ENCODE data around the gene TMOD1.
"Not testable (repeated sequence)": the region's sequence is repeated elsewhere in the genome, so short reads cannot be mapped to it uniquely, and the experiment has no call there.

TMOD1 gene

DNA sequence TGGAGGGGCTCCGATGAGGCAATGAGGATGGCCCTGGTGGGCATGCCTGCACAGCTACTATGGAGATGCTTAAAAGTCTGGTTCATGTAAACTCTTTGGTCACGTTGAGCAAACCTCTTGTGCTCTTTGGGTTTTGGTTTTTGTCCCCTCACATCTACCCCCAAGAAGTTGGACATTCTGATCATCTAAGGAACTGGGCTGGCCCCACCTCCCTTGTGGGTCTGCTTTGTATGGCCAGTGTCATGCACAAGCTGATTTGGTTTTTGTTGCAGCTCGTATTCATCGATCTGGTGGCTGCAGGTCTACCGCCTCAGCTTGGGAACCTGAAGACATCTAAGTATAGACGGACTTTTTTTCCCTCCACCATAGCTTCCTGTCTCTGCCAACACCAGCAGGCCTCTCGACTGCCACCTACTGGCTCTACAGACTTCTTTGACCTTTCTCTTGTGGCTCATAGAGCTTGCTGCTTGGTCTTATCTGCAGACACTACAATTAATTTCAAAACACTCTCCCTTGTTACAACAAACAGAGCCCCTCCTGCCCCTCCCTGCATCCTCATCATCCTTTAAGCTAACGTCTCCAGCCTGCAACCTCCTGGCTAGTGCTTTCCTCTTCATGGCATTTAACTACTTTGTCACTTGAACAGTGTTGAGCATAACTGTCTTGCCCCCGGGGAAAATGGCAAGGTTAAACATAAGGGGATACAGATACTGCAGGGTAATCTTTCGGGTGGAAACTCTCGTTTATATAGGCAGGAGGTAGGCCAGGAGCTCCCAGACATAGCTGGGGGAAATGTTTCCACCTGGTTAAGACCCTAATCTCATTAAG lies 97.2 kb downstream of the TMOD1 start:
- peak; percentile 82 for DNase-seq (ENCODE audit: low spot score)

- no peak for DNase-seq (ENCODE audit: low spot score)
These were observed 97.9 kb downstream of the TMOD1 start for GRCh38 chr9:97599314-97599846.

GRCh38 chr9:97600531-97601227 lies 99.2 kb downstream of the TMOD1 start:
- no peak for DNase-seq (ENCODE audit: low spot score)

DNA sequence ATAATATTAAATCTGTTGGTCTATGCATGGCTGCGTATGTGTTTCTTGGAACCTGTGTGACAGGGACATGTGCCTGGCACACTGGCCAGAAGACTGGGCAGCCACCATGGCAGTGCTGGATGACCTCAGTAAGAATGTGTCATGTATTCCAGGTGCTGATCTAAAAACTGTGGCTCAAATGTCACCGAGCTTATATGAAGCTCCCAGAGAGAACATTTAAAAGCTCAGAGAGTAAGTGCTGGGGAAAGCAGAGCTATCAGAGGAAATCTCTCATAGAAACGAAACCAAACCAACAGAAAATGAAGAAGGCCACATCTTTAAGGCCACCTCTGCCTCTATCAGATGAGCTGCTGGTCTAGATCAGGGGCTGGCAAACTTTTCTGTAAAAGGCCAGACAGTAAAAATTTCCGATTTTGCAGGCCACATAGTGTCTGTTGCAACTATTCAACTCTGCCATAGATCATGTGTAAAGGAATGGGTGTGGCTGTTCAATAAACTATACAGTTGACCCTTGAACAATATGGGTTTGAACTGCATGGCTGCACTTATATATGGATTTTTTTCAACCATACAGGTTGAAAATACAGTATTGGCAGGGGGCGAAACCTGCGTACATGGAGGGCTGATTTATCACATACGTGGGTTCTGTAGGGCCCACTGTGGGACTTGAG lies 99.9 kb downstream of the TMOD1 start:
- DNase-seq (ENCODE audit: low spot score) = no peak

DNA sequence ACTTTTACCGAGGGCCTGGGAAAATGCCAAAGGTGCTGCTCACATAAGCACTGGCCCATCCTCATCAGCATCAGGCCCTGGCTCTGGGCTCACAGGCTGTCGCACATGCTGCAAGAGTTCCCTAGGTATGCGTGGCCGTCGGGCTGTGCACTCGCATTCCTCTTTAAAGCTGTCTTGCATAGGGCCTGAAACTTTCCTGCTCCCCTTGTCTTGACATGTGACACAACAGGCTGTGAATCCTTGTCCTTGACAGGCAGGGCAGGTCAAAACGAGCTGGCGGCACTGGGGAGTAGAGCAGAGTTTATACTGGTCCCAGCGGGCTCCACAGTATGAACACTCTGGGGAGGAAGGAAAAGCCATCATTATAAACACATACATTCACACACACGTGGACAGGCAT lies 101.0 kb downstream of the TMOD1 start:
- no peak for DNase-seq (ENCODE audit: low spot score)

- DNase-seq (ENCODE audit: low spot score) = no peak
These were observed 103.6 kb downstream of the TMOD1 start for GRCh38 chr9:97604901-97605645.

DNA sequence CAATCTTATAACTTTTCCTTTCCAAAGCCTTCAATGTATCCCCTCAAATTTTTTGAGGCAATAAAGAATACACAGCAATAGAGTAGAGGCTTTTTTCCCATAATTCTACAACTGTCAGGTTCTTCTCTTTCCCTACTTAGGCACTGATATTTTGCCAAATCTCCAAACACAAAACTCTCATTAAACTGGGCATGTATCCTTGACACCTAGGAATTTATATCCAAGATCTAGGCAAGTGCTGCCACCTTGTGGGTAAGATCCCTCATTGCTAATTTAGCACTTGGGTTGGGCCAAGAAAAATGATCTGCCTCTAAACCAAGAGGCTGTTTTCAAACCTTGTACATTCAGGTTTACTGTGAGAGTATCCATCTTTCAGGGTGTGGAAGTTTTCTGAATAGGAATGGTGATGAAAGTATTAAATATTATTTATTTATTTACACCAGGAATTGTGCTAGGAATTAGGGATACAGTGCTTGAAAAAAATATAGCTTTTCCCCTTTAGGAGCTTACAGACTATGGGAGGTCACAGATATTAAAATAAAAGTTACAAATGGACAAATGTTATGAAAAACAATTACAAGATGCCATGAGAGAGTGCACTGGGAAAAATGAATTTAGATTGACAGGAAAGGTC lies 114.1 kb downstream of the TMOD1 start:
- DNase-seq (ENCODE audit: low spot score) = peak; percentile 70

GRCh38 chr9:97617939-97618416 lies 116.5 kb downstream of the TMOD1 start:
- DNase-seq (ENCODE audit: low spot score) = no peak

- not testable (repeated sequence) for DNase-seq (ENCODE audit: low spot score)
These were observed 118.6 kb downstream of the TMOD1 start for GRCh38 chr9:97620063-97620462.

DNA sequence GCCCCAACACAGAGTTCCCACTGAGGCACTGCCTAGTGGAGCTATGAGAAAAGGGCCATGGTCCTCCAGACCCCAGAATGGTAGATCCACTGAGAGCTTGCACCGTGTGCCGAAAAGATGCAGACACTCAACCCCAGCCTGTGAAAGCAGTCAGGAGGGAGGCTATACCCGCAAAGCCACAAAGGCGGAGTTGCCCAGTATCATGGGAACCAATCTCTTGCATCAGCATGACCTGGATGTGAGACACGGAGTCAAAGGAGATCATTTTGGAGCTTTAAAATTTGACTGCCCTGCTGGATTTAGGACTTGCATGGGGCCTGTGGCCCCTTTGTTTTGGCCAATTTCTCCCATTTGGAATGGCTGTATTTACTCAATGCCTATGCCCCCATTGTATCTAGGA lies 121.0 kb downstream of the TMOD1 start:
- not testable (repeated sequence) for DNase-seq (ENCODE audit: low spot score)

DNA sequence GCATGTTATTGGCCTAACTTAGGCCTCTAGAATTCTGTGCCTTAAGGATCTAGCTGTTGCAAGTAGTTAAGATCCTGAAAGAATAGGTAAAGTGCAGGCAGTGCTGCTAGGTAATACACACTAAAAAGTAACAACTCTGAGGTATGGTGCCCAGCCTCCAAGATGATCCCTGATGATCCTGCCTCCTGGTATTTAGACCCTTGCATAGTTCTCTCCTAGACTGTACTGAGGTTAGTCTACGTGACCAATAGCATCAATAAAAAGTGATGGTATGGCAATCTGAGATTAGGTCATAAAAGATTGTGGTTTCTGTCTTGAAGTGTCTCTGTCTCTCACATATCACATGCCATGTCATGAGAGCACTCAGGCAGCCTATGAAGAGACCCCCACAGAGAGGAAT lies 122.5 kb downstream of the TMOD1 start:
- no peak for DNase-seq (ENCODE audit: low spot score)

DNA sequence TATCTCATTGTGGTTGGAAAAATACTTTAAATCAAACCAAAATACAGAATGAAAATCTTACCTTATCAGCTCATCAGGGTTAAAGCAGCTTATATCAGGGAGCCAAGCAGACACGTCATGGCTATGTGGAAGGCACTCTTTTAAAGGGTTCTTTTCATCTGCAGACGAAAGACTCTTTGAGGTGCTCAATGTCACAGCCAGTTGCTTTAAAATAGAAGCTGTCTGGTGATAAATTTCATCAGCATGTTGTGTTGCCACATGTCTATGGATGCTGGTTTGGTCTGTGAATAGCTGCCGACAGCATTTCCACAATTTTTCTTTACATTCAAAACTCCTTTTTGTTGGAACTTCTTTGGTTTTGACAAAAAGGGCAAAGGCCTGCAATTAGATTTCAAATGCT lies 124.2 kb downstream of the TMOD1 start:
- DNase-seq (ENCODE audit: low spot score) = no peak

- no peak for DNase-seq (ENCODE audit: low spot score)
These were observed 126.2 kb downstream of the TMOD1 start for GRCh38 chr9:97627624-97628023.

DNA sequence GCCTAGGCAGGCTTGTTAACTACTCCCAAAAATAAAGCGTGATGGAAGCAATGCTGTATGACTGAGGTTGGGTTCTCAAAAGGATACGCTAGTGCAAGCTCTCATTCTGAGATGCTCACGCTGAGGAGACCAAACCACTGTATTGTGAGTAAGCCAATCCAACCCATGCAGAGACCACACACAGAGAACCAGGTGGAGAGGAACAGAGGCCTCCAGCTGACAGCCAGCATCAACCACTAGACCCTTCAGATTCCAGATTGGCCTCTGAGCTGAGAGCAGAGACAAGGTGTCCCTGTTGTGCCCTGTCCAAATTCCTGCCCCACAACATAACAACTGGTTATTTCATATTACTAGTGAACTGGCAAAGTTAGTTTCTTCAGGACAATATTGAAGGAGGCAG lies 127.2 kb downstream of the TMOD1 start:
- DNase-seq (ENCODE audit: low spot score) = no peak

DNA sequence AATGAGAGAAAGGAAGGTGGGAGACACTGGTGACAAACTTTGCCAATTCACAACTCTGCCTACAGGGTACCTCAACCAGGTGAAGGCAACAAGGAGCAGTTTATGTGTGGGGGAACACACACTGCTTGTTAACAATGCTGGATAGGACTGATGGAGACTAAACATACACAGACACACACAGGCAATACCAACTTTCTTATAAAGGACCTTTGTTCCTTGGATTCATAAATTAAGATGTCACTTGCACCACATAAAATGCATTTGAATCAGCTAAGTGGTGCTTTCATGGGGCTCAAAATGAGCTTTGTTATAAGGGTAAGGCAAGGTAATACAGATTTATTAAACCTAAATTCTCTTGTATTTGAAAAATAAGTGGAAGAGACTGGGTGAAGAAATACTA lies 127.7 kb downstream of the TMOD1 start:
- no peak for DNase-seq (ENCODE audit: low spot score)

GRCh38 chr9:97630591-97630990 lies 129.1 kb downstream of the TMOD1 start:
- no peak for DNase-seq (ENCODE audit: low spot score)

DNA sequence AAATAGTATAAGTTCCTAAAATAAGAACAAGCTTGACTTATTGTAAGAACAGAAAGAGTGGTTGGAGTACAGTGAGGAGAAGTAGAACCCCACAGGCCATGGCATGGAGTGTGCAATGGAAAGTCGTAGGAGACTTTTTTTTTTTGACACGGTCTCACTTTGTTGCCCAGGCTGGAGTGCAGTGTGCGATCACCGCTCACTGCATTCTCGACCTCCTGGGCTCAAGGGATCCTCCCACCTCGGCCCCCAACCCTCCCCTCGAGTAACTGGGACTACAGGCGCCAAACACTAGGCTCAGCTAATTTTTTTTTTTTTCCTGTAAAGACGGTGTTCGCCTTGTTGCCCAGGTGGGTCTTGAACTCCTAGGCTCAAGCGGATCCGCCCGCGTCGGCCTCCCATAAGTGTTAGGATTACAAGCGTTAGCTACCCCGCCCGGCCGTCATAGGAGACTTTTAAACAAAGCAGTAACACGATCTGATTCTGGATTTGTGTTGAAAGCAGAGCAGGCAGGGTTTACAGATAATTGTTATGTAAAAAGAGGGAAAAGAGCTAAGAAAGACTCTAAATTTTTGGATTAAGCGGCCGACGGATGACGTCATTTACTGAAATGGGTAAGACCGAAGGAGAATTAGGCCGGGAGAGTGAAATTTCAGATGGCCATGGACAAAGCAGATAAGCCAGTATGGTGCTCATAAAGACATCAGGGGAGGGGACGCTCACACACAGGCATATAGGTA lies 130.9 kb downstream of the TMOD1 start:
- DNase-seq (ENCODE audit: low spot score) = peak; percentile 51

DNA sequence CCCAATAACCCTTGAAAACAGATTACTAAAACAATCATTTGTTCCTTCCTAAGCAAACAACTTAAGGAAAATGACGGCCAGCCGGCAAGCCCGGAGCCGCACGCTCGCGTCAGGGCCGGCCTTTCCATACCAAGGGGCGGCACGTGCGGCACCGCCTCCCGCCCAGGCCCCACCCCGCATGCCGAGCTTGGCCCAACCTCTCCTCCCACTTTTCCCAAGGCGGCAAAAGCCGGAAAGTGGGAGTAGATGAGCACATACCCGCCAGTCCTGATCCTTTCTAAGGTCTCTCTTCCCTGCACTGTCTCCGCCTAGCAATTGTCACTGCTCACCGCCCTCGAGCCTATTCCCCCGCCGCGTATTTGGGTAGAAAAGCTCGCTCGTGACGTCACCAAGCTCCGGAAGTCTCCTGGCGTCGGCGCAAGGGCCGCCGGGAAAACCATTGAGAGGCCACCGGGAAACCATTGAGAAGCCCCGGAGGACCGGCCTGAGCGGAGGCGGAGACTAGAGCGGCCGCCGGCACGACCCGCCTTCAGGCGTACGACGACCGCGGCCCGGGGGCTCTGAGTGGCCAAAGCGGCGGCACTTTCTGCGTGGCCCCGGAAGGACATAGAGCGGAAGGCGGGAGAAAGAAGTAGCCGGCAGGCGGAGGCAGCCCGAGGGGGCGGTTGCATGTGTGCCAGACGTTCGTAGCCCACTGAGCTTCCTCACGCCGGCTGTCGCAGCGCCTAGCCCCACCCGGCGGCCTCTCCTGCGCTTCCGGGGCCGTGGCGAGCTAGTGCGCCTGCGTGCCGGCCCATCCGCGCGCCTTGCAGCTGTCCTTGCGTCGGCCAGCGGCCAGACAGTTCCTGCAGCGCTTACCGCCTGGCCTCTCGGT lies 131.8 kb downstream of the TMOD1 start, which contains the start of the genes NCBP1 and TSTD2:
Gene NCBP1, plus strand, starts transcription at position 837 of the 874 bp plus-strand sequence. CDS start 61 bp downstream, outside the sequence.
Gene TSTD2, minus strand, starts transcription at position 384 of the 874 bp plus-strand sequence. CDS start 5,806 bp downstream, outside the sequence.
- DNase-seq (ENCODE audit: low spot score) = peak; percentile 96

- DNase-seq (ENCODE audit: low spot score) = no peak
These were observed 132.5 kb downstream of the TMOD1 start for GRCh38 chr9:97633859-97634490.
